Ovary (tissue), 3 donors: ENCODE results near the gene SLC4A1AP.

Experiments used
- CTCF ChIP-seq, 3 donors: fragments of 450-650 bp in 2 of 3; fragments of 200-600 bp in 1 of 3; IDR thresholded peaks; one replicate each; pipeline versions ENCODE4 v1.5.1 to v1.8.0; 2016 to 2022; ENCODE audit warnings: antibody characterized with exemption in 3 of 3, mild to moderate bottlenecking in 1 of 3
- EP300 ChIP-seq: sonication (generic); formaldehyde crosslinking; IDR thresholded peaks from one replicate; pipeline ENCODE4 v1.6.1; 2017; ENCODE audit warnings: antibody characterized with exemption
- POLR2A ChIP-seq: fragments of 450-650 bp; IDR thresholded peaks from one replicate; pipeline ENCODE4 v1.6.1; 2017; ENCODE audit warnings: antibody characterized with exemption, mild to moderate bottlenecking, moderate library complexity
- donor health status: DM: no; HTN: no; CAD: no.

- TF ChIP-seq CTCF (IDR thresholded peaks at IDR 0.05) (no peak), POLR2A (no peak), EP300 (no peak)
Observed at GRCh38 chr2:27730261-27730662, 66.6 kb downstream of the SLC4A1AP start.
